H9 (cell line): Measurements from ENCODE around the gene LRCOL1. TPM values are rescaled to one million over a fixed set of nuclear protein-coding genes. Genes with fewer than 3 reads are reported as not detected.

Experiments used
- DNase-seq: peaks from one replicate; pipeline ENCODE4 v3.0.0-alpha.2; 2017
- H2AFZ ChIP-seq: one replicate; pipeline ENCODE4 v1.6.1; 2013; ENCODE audit warnings: mild to moderate bottlenecking, low read length, control low read depth, moderate library complexity
- H2AK5ac ChIP-seq: 2 replicates; pipeline ENCODE4 v1.6.1; 2013; ENCODE audit warnings: low read length, control low read depth, mixed read lengths; ENCODE audit not compliant: insufficient read length
- H2BK120ac ChIP-seq: one replicate; pipeline ENCODE4 v1.6.1; 2013; ENCODE audit warnings: low read depth, mild to moderate bottlenecking, low read length, control low read depth, inconsistent platforms; ENCODE audit not compliant: poor library complexity, severe bottlenecking
- H2BK12ac ChIP-seq: 2 replicates; pipeline ENCODE4 v1.6.1; 2013; ENCODE audit warnings: low read length, control low read depth, mixed read lengths, low read depth; ENCODE audit not compliant: insufficient read length
- H2BK15ac ChIP-seq: 2 replicates; pipeline ENCODE4 v1.6.1; 2013; ENCODE audit warnings: low read depth, low read length, control low read depth
- H2BK20ac ChIP-seq: one replicate; pipeline ENCODE4 v1.6.1; 2013; ENCODE audit warnings: low read depth, mild to moderate bottlenecking, low read length, control low read depth, inconsistent platforms; ENCODE audit not compliant: poor library complexity, severe bottlenecking
- H2BK5ac ChIP-seq: 2 replicates; pipeline ENCODE4 v1.6.1; 2013; ENCODE audit warnings: low read length, control low read depth, mixed read lengths; ENCODE audit not compliant: insufficient read length
- H3K14ac ChIP-seq: 2 replicates; pipeline ENCODE4 v1.6.1; 2013; ENCODE audit warnings: low read length, control low read depth; ENCODE audit not compliant: insufficient read depth
- H3K18ac ChIP-seq: 2 replicates; pipeline ENCODE4 v1.6.1; 2013; ENCODE audit warnings: low read depth, mild to moderate bottlenecking, mixed read lengths, low read length, control low read depth; ENCODE audit not compliant: insufficient read length
- H3K23ac ChIP-seq: 2 replicates; pipeline ENCODE4 v1.6.1; 2013; ENCODE audit warnings: low read length, control low read depth, mixed read lengths, low read depth; ENCODE audit not compliant: insufficient read length
- H3K23me2 ChIP-seq: 2 replicates; pipeline ENCODE4 v1.6.1; 2013; ENCODE audit warnings: low read depth, mild to moderate bottlenecking, mixed read lengths, low read length, control low read depth; ENCODE audit not compliant: insufficient read length, poor library complexity, severe bottlenecking
- H3K27ac ChIP-seq: 2 replicates; pipeline ENCODE4 v1.5.1; 2013; ENCODE audit warnings: low read length, control low read depth, mixed read lengths, low read depth; ENCODE audit not compliant: insufficient read length
- H3K27me3 ChIP-seq: 2 replicates; pipeline ENCODE4 v1.6.1; 2013; ENCODE audit warnings: low read length, control low read depth, inconsistent platforms; ENCODE audit not compliant: insufficient read depth
- H3K4ac ChIP-seq: 2 replicates; pipeline ENCODE4 v1.6.1; 2013; ENCODE audit warnings: low read depth, mild to moderate bottlenecking, control low read depth, inconsistent platforms, low read length, moderate library complexity
- H3K4me1 ChIP-seq: 2 replicates; pipeline ENCODE4 v1.6.1; 2013; ENCODE audit warnings: low read length, control low read depth, inconsistent platforms; ENCODE audit not compliant: insufficient read depth
- H3K4me2 ChIP-seq: 2 replicates; pipeline ENCODE4 v1.6.1; 2013; ENCODE audit warnings: low read length, control low read depth, mixed read lengths; ENCODE audit not compliant: insufficient read length, insufficient read depth
- H3K56ac ChIP-seq: 2 replicates; pipeline ENCODE4 v1.6.1; 2013; ENCODE audit warnings: low read depth, mild to moderate bottlenecking, mixed read lengths, low read length, control low read depth; ENCODE audit not compliant: insufficient read length
- H3K79me1 ChIP-seq: 2 replicates; pipeline ENCODE4 v1.6.1; 2013; ENCODE audit warnings: low read depth, mild to moderate bottlenecking, moderate library complexity, low read length, control low read depth, inconsistent platforms; ENCODE audit not compliant: insufficient read depth, poor library complexity, severe bottlenecking
- H3K79me2 ChIP-seq: 2 replicates; pipeline ENCODE4 v1.6.1; 2013; ENCODE audit warnings: low read length, control low read depth, inconsistent platforms; ENCODE audit not compliant: insufficient read depth
- H3K9ac ChIP-seq: 2 replicates; pipeline ENCODE4 v1.6.1; 2013; ENCODE audit warnings: low read length, control low read depth, mixed read lengths; ENCODE audit not compliant: insufficient read length; ENCODE audit errors: extremely low read depth
- H3K9me3 ChIP-seq: one replicate; pipeline ENCODE4 v1.6.1; 2013; ENCODE audit warnings: low read depth, low read length, inconsistent platforms; ENCODE audit not compliant: control insufficient read depth
- H3T11ph ChIP-seq: one replicate; pipeline ENCODE4 v1.6.1; 2013; ENCODE audit warnings: mild to moderate bottlenecking, low read length, control low read depth, inconsistent platforms
- H4K20me1 ChIP-seq: one replicate; pipeline ENCODE4 v1.6.1; 2013; ENCODE audit not compliant: control insufficient read depth, insufficient read length, insufficient read depth
- H4K5ac ChIP-seq: 2 replicates; pipeline ENCODE4 v1.6.1; 2013; ENCODE audit warnings: low read depth, mild to moderate bottlenecking, mixed read lengths, low read length, control low read depth; ENCODE audit not compliant: insufficient read length
- H4K8ac ChIP-seq: replicated peaks from 2 replicates; pipeline ENCODE4 v1.6.1; 2013; ENCODE audit warnings: low read length, control low read depth, mixed read lengths, low read depth; ENCODE audit not compliant: insufficient read length
- H4K91ac ChIP-seq: 2 replicates; pipeline ENCODE4 v1.6.1; 2013; ENCODE audit warnings: low read depth, mild to moderate bottlenecking, moderate library complexity, mixed read lengths, low read length, control low read depth; ENCODE audit not compliant: insufficient read length
- H3K27ac Mint-ChIP-seq, 3 experiments: 2 replicates in 2 of 3; 3 replicates in 1 of 3; pipeline ENCODE4 v1.8.0; 2020 to 2021; ENCODE audit warnings: mixed read lengths in 3 of 3, mild to moderate bottlenecking in 1 of 3, moderate library complexity in 1 of 3
- H3K27me3 Mint-ChIP-seq: 2 replicates; pipeline ENCODE4 v1.8.0; 2021; ENCODE audit warnings: low read depth, mild to moderate bottlenecking, moderate library complexity, mixed read lengths
- H3K36me3 Mint-ChIP-seq, 3 experiments: 2 replicates in 2 of 3; 3 replicates in 1 of 3; pipeline ENCODE4 v1.8.0; 2020 to 2021; ENCODE audit warnings: low read depth in 3 of 3, mixed read lengths in 3 of 3; ENCODE audit not compliant: insufficient read depth in 1 of 3
- H3K4me1 Mint-ChIP-seq, 2 experiments: 2 replicates each; pipeline ENCODE4 v1.8.0; 2020; ENCODE audit warnings: mixed read lengths in 2 of 2
- H3K4me3 Mint-ChIP-seq, 2 experiments: 2 replicates in 1 of 2; 3 replicates in 1 of 2; pipeline ENCODE4 v1.8.0; 2020 to 2021; ENCODE audit warnings: mild to moderate bottlenecking in 2 of 2, mixed read lengths in 2 of 2, moderate library complexity in 1 of 2
- H3K9me3 Mint-ChIP-seq, 2 experiments: 2 replicates in 1 of 2; 3 replicates in 1 of 2; pipeline ENCODE4 v1.8.0; 2020; ENCODE audit warnings: mild to moderate bottlenecking in 2 of 2, mixed read lengths in 2 of 2, moderate library complexity in 1 of 2
- CTCF ChIP-seq: fragments of 200-600 bp; sonication (generic); conservative IDR thresholded peaks from 3 replicates; pipeline ENCODE4 v1.8.0; 2021; ENCODE audit warnings: antibody characterized with exemption, mild to moderate bottlenecking
- WGBS: extraction: QIAGEN DNeasy Blood & Tissue Kit; methylation state at CpG from one replicate; pipeline ENCODE4 v1.1.7; 2013; ENCODE audit warnings: missing lambda C conversion rate, low lambda C conversion rate, mixed read lengths; ENCODE audit not compliant: insufficient read length; ENCODE audit errors: extremely low coverage; 5-methylcytosine and 5-hydroxymethylcytosine counted together
- total RNA-seq: library from RNA; stranded (reverse); gene quantifications from 2 replicates; pipeline ENCODE4 v1.2.1, GENCODE V29; 2021

Gene LRCOL1
- total RNA-seq, 1 experiment from 2014 or later, result not detected

- no peak overlapping the region for H3K18ac ChIP-seq
- H2AK5ac ChIP-seq, result no peak overlapping the region
- H3K14ac ChIP-seq, result no peak overlapping the region
- H3K27ac ChIP-seq, result no peak overlapping the region
- H2AFZ ChIP-seq, result no peak overlapping the region
- H3K9ac ChIP-seq, result no peak overlapping the region
- Mint-ChIP-seq H3K36me3 (peaks cover 0 to 4% (median 3%) of the 10 kb centered on the region in 3 experiments; a peak in 3 of 7 replicates), H3K9me3 (peaks cover 12 to 14% of the 10 kb centered on the region in 2 experiments), H3K4me3 (no peak overlapping the region), H3K27me3 (peaks cover 95% of the 10 kb centered on the region), H3K4me1 (peaks cover 9 to 11% of the 10 kb centered on the region in 2 experiments), H3K27ac (no peak overlapping the region)
- no peak overlapping the region for H2BK15ac ChIP-seq
- no peaks in the 10 kb centered on the region for H3K4me1 ChIP-seq
- DNase-seq, result no peak
- no peak overlapping the region for H3K4me2 ChIP-seq
- H2BK12ac ChIP-seq, result no peak overlapping the region
- no peaks in the 10 kb centered on the region for H3K23me2 ChIP-seq
- H3K56ac ChIP-seq, result no peak overlapping the region
- peaks cover 12% of the 10 kb centered on the region for H3K27me3 ChIP-seq
- no peak overlapping the region for H4K5ac ChIP-seq
- H4K20me1 ChIP-seq, result no peaks in the 10 kb centered on the region
- WGBS, result no CpG with 5 or more reads among the region's 19 CpGs
- H3K23ac ChIP-seq, result no peak overlapping the region
- no peak overlapping the region for H4K8ac ChIP-seq
- no peak for TF ChIP-seq CTCF
- H4K91ac ChIP-seq, result no peak overlapping the region
- no peaks in the 10 kb centered on the region for H3K79me2 ChIP-seq
- H2BK20ac ChIP-seq, result no peak overlapping the region
- no peak overlapping the region for H2BK5ac ChIP-seq
- H3K79me1 ChIP-seq, result no peaks in the 10 kb centered on the region
- H2BK120ac ChIP-seq, result no peak overlapping the region
- H3T11ph ChIP-seq, result no peak overlapping the region
- H3K4ac ChIP-seq, result no peak overlapping the region
- H3K9me3 ChIP-seq, result peaks cover 7% of the 10 kb centered on the region
These were observed 3.5 kb downstream of the LRCOL1 start for GRCh38 chr12:132606927-132607326.
